H1 (cell line): ENCODE results near the gene AMZ1. TPM values are rescaled to one million over a fixed set of nuclear protein-coding genes. Genes with fewer than 3 reads are reported as not detected.
A peak's percentile ranks its signal among the peaks of the same experiment; 100 is the strongest.

Experiments
- CTCF ChIA-PET: fragments of 300-600 bp; sonication (Branson Sonifier 250); formaldehyde crosslinking; loops from one replicate; lab custom pipeline; 2021; ENCODE audit not compliant: partially characterized antibody; lab: Charles Lee
- POLR2A ChIA-PET: fragments of 300-600 bp; sonication (Branson Sonifier 250); formaldehyde crosslinking; loops from one replicate; lab custom pipeline; 2021; ENCODE audit warnings: inconsistent platforms; ENCODE audit not compliant: partially characterized antibody; lab: Charles Lee
- DNase-seq, 2 experiments: peaks; one replicate each; pipeline versions ENCODE4 v3.0.0 to v3.0.0-alpha.2; 2010 to 2022; ENCODE audit warnings: low spot score in 2 of 2, low read depth in 1 of 2, mixed read lengths in 1 of 2
- FAIRE-seq: peaks from 2 replicates; lab custom pipeline; 2011; peaks lifted over from hg19 to GRCh38; lab: Jason Lieb, UNC
- H2AFZ ChIP-seq: 2 replicates; pipeline ENCODE4 v1.8.1; 2012; ENCODE audit warnings: low read length, inconsistent platforms
- H2AK5ac ChIP-seq: 2 replicates; pipeline ENCODE4 v1.6.1; 2013; ENCODE audit warnings: low read depth, low read length
- H2BK120ac ChIP-seq: replicated peaks from 2 replicates; pipeline ENCODE3; 2013; ENCODE audit warnings: low read depth, low read length, inconsistent platforms
- H2BK12ac ChIP-seq: 2 replicates; pipeline ENCODE4 v1.6.1; 2013; ENCODE audit warnings: low read depth, low read length
- H2BK15ac ChIP-seq: 2 replicates; pipeline ENCODE4 v1.6.1; 2013; ENCODE audit warnings: low read length
- H2BK20ac ChIP-seq: 2 replicates; pipeline ENCODE4 v1.6.1; 2013; ENCODE audit warnings: low read length
- H2BK5ac ChIP-seq: 2 replicates; pipeline ENCODE4 v1.6.1; 2013; ENCODE audit warnings: low read depth, low read length
- H3K14ac ChIP-seq: 2 replicates; pipeline ENCODE4 v1.6.1; 2013; ENCODE audit warnings: inconsistent platforms; ENCODE audit not compliant: insufficient read length
- H3K18ac ChIP-seq: 2 replicates; pipeline ENCODE4 v1.6.1; 2013; ENCODE audit warnings: low read length; ENCODE audit errors: extremely low read depth
- H3K23ac ChIP-seq: 2 replicates; pipeline ENCODE4 v1.6.1; 2013; ENCODE audit warnings: inconsistent platforms; ENCODE audit not compliant: insufficient read length
- H3K23me2 ChIP-seq: 2 replicates; pipeline ENCODE4 v1.6.1; 2013; ENCODE audit warnings: low read depth, low read length
- H3K27ac ChIP-seq: 2 replicates; pipeline ENCODE4 v1.6.1; 2011; ENCODE audit warnings: low read depth, low read length, inconsistent platforms
- H3K27me3 ChIP-seq, 4 experiments: replicated peaks in 1 of 4; 1 replicate in 1 of 4; 2 replicates in 3 of 4; pipeline versions ENCODE4 v1.6.1 to v1.8.1; 2011 to 2013; ENCODE audit warnings: low read length in 3 of 4, mild to moderate bottlenecking in 3 of 4, inconsistent platforms in 2 of 4, mixed read lengths in 2 of 4, moderate library complexity in 1 of 4; ENCODE audit not compliant: control insufficient read depth in 3 of 4, insufficient read depth in 3 of 4; ENCODE audit errors: extremely low read depth in 1 of 4
- H3K36me3 ChIP-seq, 4 experiments: 2 replicates each; pipeline versions ENCODE4 v1.6.1 to v1.8.1; 2011 to 2013; ENCODE audit warnings: mild to moderate bottlenecking in 4 of 4, low read length in 3 of 4, moderate library complexity in 2 of 4, control low read depth in 1 of 4, inconsistent platforms in 1 of 4; ENCODE audit not compliant: insufficient read depth in 4 of 4, control insufficient read depth in 2 of 4
- H3K4ac ChIP-seq: replicated peaks from 2 replicates; pipeline ENCODE3; 2013; ENCODE audit warnings: low read length, low read depth, mixed read lengths, inconsistent platforms; ENCODE audit not compliant: insufficient read length
- H3K4me1 ChIP-seq, 4 experiments: replicated peaks in 1 of 4; 1 replicate in 1 of 4; 2 replicates in 3 of 4; pipeline versions ENCODE4 v1.6.1 to v1.8.1; 2011 to 2013; ENCODE audit warnings: low read length in 3 of 4, inconsistent platforms in 2 of 4, mixed read lengths in 1 of 4; ENCODE audit not compliant: insufficient read depth in 4 of 4, control insufficient read depth in 3 of 4
- H3K4me2 ChIP-seq, 2 experiments: 2 replicates each; pipeline versions ENCODE4 v1.6.1 to v1.8.1; 2011 to 2013; ENCODE audit warnings: low read depth in 2 of 2, low read length in 2 of 2, control low read depth in 1 of 2, inconsistent platforms in 1 of 2, mild to moderate bottlenecking in 1 of 2; ENCODE audit not compliant: insufficient read depth in 1 of 2
- H3K4me3 ChIP-seq, 4 experiments: fragments of 200-600, 300-600 bp in 1 of 4; sonication (generic), shearing (Covaris generic), sonication (Bioruptor Twin) in 1 of 4; 2 replicates each; pipeline versions ENCODE4 v1.5.1 to v1.8.1; 2011 to 2016; ENCODE audit warnings: low read length in 4 of 4, low read depth in 3 of 4, control low read depth in 2 of 4, inconsistent platforms in 2 of 4, mild to moderate bottlenecking in 2 of 4, mixed read lengths in 1 of 4, moderate library complexity in 1 of 4; ENCODE audit not compliant: insufficient read depth in 2 of 4; ENCODE audit errors: extremely low read depth in 1 of 4
- H3K56ac ChIP-seq: replicated peaks from 2 replicates; pipeline ENCODE3; 2013; ENCODE audit warnings: low read depth, mild to moderate bottlenecking, mixed read lengths, low read length, inconsistent platforms; ENCODE audit not compliant: insufficient read length
- H3K79me1 ChIP-seq: 2 replicates; pipeline ENCODE4 v1.6.1; 2013; ENCODE audit warnings: low read depth, low read length, control low read depth
- H3K79me2 ChIP-seq, 2 experiments: 2 replicates each; pipeline versions ENCODE4 v1.6.1 to v1.8.1; 2012 to 2013; ENCODE audit warnings: low read length in 2 of 2, mild to moderate bottlenecking in 2 of 2, inconsistent platforms in 1 of 2; ENCODE audit not compliant: insufficient read depth in 2 of 2, control insufficient read depth in 1 of 2
- H3K9ac ChIP-seq, 4 experiments: replicated peaks in 1 of 4; 1 replicate in 1 of 4; 2 replicates in 3 of 4; pipeline versions ENCODE4 v1.6.1 to v1.8.1; 2011 to 2013; ENCODE audit warnings: low read depth in 3 of 4, low read length in 3 of 4, control low read depth in 2 of 4, mild to moderate bottlenecking in 2 of 4, moderate library complexity in 2 of 4, inconsistent platforms in 1 of 4; ENCODE audit errors: extremely low read depth in 1 of 4
- H3K9me3 ChIP-seq, 2 experiments: 2 replicates each; pipeline versions ENCODE4 v1.6.1 to v1.8.1; 2012 to 2013; ENCODE audit warnings: mild to moderate bottlenecking in 2 of 2, moderate library complexity in 2 of 2, control low read depth in 1 of 2, inconsistent platforms in 1 of 2, low read depth in 1 of 2, low read length in 1 of 2, mixed read lengths in 1 of 2; ENCODE audit not compliant: insufficient read depth in 2 of 2
- H4K20me1 ChIP-seq, 2 experiments: replicated peaks in 1 of 2; 2 replicates each; pipeline versions ENCODE3 to v1.8.1; 2011 to 2013; ENCODE audit warnings: inconsistent platforms in 2 of 2, low read length in 2 of 2, mild to moderate bottlenecking in 1 of 2; ENCODE audit not compliant: insufficient read depth in 2 of 2, control insufficient read depth in 1 of 2
- H4K5ac ChIP-seq: 2 replicates; pipeline ENCODE4 v1.6.1; 2013; ENCODE audit warnings: low read length, low read depth, mixed read lengths, inconsistent platforms; ENCODE audit not compliant: insufficient read length
- H4K8ac ChIP-seq: 2 replicates; pipeline ENCODE4 v1.8.0; 2013; ENCODE audit warnings: mild to moderate bottlenecking, moderate library complexity, low read length, inconsistent platforms; ENCODE audit not compliant: insufficient read depth; ENCODE audit errors: extremely low read depth
- H4K91ac ChIP-seq: replicated peaks from 2 replicates; pipeline ENCODE3; 2013; ENCODE audit warnings: low read length, mixed read lengths, inconsistent platforms; ENCODE audit not compliant: insufficient read length
- ASH2L ChIP-seq: fragments of 200-600, 300-600 bp; sonication (generic); IDR thresholded peaks from one replicate; pipeline ENCODE4 v1.7.1; 2017; ENCODE audit warnings: low read length
- BACH1 ChIP-seq: IDR thresholded peaks from 2 replicates; pipeline ENCODE4 v1.6.1; 2012; ENCODE audit warnings: low read length, improper control_type of control experiment
- FOSL1 ChIP-seq: IDR thresholded peaks from 2 replicates; pipeline ENCODE4 v1.6.1; 2011; ENCODE audit warnings: mild to moderate bottlenecking, low read depth, low read length, moderate library complexity; ENCODE audit not compliant: insufficient read depth
- HDAC6 ChIP-seq: IDR thresholded peaks from one replicate; pipeline ENCODE4 v1.7.1; 2012; ENCODE audit warnings: low read depth, mild to moderate bottlenecking, inconsistent platforms, low read length, moderate library complexity
- KDM5A ChIP-seq: fragments of 200-600 bp; IDR thresholded peaks from 2 replicates; pipeline ENCODE4 v1.7.1; 2012; ENCODE audit warnings: mild to moderate bottlenecking, low read length, inconsistent platforms, mixed read lengths
- NRF1 ChIP-seq: IDR thresholded peaks from 2 replicates; pipeline ENCODE4 v1.6.1; 2011; ENCODE audit warnings: mild to moderate bottlenecking, low read depth, low read length, improper control_type of control experiment
- RBBP5 ChIP-seq: IDR thresholded peaks from 2 replicates; pipeline ENCODE4 v1.7.1; 2012; ENCODE audit warnings: low read depth, mild to moderate bottlenecking, inconsistent platforms, low read length, moderate library complexity, borderline replicate concordance
- SIN3A ChIP-seq, 2 experiments: IDR thresholded peaks in 1 of 2; conservative IDR thresholded peaks in 1 of 2; 2 replicates each; pipeline ENCODE4 v1.6.1; 2011 to 2012; ENCODE audit warnings: low read length in 2 of 2, improper control_type of control experiment in 1 of 2, low read depth in 1 of 2, mild to moderate bottlenecking in 1 of 2
- SP2 ChIP-seq: IDR thresholded peaks from 2 replicates; pipeline ENCODE4 v1.6.1; 2012; ENCODE audit warnings: mild to moderate bottlenecking, low read length, inconsistent platforms
- WGBS, 2 experiments: shearing (Covaris generic) in 1 of 2; methylation state at CpG; one replicate each; pipeline versions ENCODE4 v1.1.6 to v1.1.7; 2013 to 2015; ENCODE audit warnings: low lambda C conversion rate in 2 of 2, mixed read lengths in 2 of 2, inconsistent platforms in 1 of 2, low coverage in 1 of 2, missing lambda C conversion rate in 1 of 2; ENCODE audit not compliant: insufficient replicate concordance in 2 of 2, insufficient coverage in 1 of 2, insufficient read length in 1 of 2; ENCODE audit errors: extremely low coverage in 1 of 2, missing lambda C conversion rate in 1 of 2; 5-methylcytosine and 5-hydroxymethylcytosine counted together
- polyA plus RNA-seq, 7 experiments: library from polyadenylated mRNA; depleted of rRNA in 3 of 7; stranded (reverse) in 5 of 7; unstranded in 2 of 7; fragments of >200 nt in 5 of 7; fragments of 200-250 nt in 2 of 7; gene quantifications; 1 replicate in 5 of 7; 2 replicates in 1 of 7; 4 replicates in 1 of 7; pipeline versions ENCODE4 v1.2.1 to v1.2.3, GENCODE V29; 2011 to 2013; ENCODE audit warnings: missing spikeins in 2 of 7, mixed read lengths in 2 of 7
- total RNA-seq: library from RNA; stranded (reverse); fragmentation: NEBNext Ultra II Directional; extraction: Animal tissue kit (Norgen Biotek cat#: 25700); gene quantifications from 2 replicates; pipeline ENCODE4 v1.2.1, GENCODE V29; 2021
- TF ChIP-seq, protein P1 (sequence below): IDR thresholded peaks from 2 replicates; pipeline ENCODE4 v1.6.1; 2012; ENCODE audit warnings: inconsistent platforms
- TF ChIP-seq, protein P2 (sequence below): IDR thresholded peaks from 2 replicates; pipeline ENCODE4 v1.6.1; 2011; ENCODE audit warnings: low read length, improper control_type of control experiment

Gene AMZ1
- total and polyA plus RNA-seq, 2 of the 8 experiments (the other 6 are each of a cell fraction or from before 2014, with no cell fraction given), result 0.59 to 1.4 TPM

DNA sequence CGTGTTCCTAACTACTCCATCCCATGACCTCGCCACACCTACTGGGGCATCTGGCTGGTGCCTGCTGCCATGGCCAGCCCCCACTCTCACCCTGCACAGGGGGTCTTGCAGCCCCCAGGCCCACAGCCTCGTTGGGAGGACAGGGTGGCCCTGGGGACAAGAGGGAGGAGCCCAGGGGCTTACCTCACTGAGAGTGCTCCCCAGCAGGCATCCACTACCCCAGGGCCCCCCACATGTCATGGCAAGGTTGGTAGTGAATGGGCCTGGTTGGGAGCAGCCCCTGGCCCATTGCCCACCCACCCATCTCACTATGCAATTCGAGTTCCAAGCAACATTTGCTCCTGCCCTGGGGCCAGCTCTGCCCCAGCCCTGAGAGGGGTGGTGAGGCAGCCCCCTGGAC lies 24.0 kb upstream of the AMZ1 start:
- WGBS, 2 experiments, result 77% methylated on average over 4 of the region's 4 CpGs; no CpG with 5 or more reads in 1 of the 2 experiments
- no peak overlapping the region for H4K5ac ChIP-seq
- H3K4me3 ChIP-seq, result no peak overlapping the region
- TF ChIP-seq, protein P1, sequence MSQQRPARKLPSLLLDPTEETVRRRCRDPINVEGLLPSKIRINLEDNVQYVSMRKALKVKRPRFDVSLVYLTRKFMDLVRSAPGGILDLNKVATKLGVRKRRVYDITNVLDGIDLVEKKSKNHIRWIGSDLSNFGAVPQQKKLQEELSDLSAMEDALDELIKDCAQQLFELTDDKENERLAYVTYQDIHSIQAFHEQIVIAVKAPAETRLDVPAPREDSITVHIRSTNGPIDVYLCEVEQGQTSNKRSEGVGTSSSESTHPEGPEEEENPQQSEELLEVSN, result no peak
- TF ChIP-seq SIN3A (conservative IDR thresholded peaks at IDR 0.05 in 1 of 2, IDR thresholded peaks at IDR 0.05 in 1 of 2; ENCODE audit: low read depth in 1 of 2, low read length in 2 of 2) (no peak), HDAC6 (no peak), ASH2L (no peak), BACH1 (no peak), SP2 (no peak), RBBP5 (no peak), FOSL1 (no peak), KDM5A (no peak), NRF1 (no peak)
- TF ChIP-seq, protein P2, sequence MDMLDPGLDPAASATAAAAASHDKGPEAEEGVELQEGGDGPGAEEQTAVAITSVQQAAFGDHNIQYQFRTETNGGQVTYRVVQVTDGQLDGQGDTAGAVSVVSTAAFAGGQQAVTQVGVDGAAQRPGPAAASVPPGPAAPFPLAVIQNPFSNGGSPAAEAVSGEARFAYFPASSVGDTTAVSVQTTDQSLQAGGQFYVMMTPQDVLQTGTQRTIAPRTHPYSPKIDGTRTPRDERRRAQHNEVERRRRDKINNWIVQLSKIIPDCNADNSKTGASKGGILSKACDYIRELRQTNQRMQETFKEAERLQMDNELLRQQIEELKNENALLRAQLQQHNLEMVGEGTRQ, result no peak
- no peak overlapping the region; the same call in 1 of the 2 replicates for H3K27ac ChIP-seq
- no peak overlapping the region for H3K4ac ChIP-seq
- no peak overlapping the region for H3K23ac ChIP-seq
- peak overlapping the region; percentile 51; the same call in 1 of the 2 replicates for H4K8ac ChIP-seq
- H3K36me3 ChIP-seq, result peaks cover 0 to 22% (median 3%) of the 10 kb centered on the region in 4 experiments; a peak in 4 of 8 replicates
- H3K79me1 ChIP-seq, result no peaks in the 10 kb centered on the region
- no peak overlapping the region for H2BK12ac ChIP-seq
- H3K18ac ChIP-seq, result no peak overlapping the region
- ChIA-PET POLR2A (interaction anchor here (1.1 to 1.3 kb wide), 2 partner anchors 19 to 20 kb away, joined by 4 to 5 read pairs; no protein-coding TSS in a partner anchor), CTCF (interaction anchor here (0.9 to 1.7 kb wide), 3 partner anchors 10 to 55 kb away, joined by 3 to 7 read pairs (median 6); no protein-coding TSS in a partner anchor)
- H3K14ac ChIP-seq, result no peak overlapping the region
- no peak overlapping the region for H2BK120ac ChIP-seq
- H2BK5ac ChIP-seq, result no peak overlapping the region
- H2BK20ac ChIP-seq, result no peak overlapping the region
- no peak overlapping the region for H3K4me2 ChIP-seq
- H3K9me3 ChIP-seq, result peaks cover 0 to 4% of the 10 kb centered on the region in 2 experiments; a peak in 2 of 4 replicates
- FAIRE-seq, result no peak
- peaks cover 0 to 4% (median 0%) of the 10 kb centered on the region in 4 experiments; a peak in 1 of 7 replicates for H3K27me3 ChIP-seq
- DNase-seq, result no peak
- no peak overlapping the region for H3K9ac ChIP-seq
- H3K56ac ChIP-seq, result no peak overlapping the region
- H4K91ac ChIP-seq, result no peak overlapping the region
- H2BK15ac ChIP-seq, result no peak overlapping the region
- no peaks in the 10 kb centered on the region for H3K23me2 ChIP-seq
- no peaks in the 10 kb centered on the region for H3K79me2 ChIP-seq
- H4K20me1 ChIP-seq, result peaks cover 0 to 12% of the 10 kb centered on the region in 2 experiments
- no peak overlapping the region for H2AK5ac ChIP-seq
- H3K4me1 ChIP-seq, result peaks cover 0 to 4% (median under 1%) of the 10 kb centered on the region in 4 experiments; a peak in 2 of 7 replicates
- no peak overlapping the region for H2AFZ ChIP-seq
